ENCODE data around the gene NIBAN1. TPM values are rescaled to one million over a fixed set of nuclear protein-coding genes. Genes with fewer than 3 reads are reported as not detected.

NIBAN1 gene
- total RNA-seq, 1 experiment from 2014 or later: 26.5 TPM

DNA sequence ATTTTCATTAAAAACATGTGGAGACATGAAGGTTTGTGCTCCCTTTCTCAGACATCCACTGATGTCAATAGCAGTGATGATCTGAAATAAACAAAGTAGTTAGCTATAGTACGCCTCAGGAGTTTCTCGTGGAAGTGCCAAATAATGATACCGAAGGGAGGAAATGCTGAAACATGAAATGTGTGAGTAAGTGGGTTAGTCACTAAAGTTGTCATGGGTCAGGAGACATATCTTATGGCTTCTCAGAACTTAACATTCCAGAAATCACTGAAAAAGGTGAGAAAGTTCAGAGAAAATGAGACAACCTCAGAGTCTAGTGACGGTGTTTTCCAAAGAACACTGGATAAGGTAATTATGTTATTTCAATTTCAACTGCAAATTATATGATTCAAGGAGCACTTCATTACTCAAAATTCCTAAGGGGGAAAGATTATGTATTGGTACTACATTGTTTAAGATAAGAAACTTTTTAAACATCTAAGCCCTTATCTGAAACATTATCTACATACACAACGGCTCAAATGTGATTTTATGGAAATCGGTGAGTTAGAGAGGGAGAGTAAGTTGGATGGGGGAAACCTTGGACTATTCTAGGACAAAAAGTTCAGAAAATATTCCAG, 20.6 kb downstream of the NIBAN1 start:
- in situ Hi-C loops (cut with HindIII; ENCODE audit: low pct_unique_long_range_greater_than_20kb, low sequenced_read_pairs): no loop called here
- DNase-seq (ENCODE audit: low read depth): peak; percentile 86

DNA sequence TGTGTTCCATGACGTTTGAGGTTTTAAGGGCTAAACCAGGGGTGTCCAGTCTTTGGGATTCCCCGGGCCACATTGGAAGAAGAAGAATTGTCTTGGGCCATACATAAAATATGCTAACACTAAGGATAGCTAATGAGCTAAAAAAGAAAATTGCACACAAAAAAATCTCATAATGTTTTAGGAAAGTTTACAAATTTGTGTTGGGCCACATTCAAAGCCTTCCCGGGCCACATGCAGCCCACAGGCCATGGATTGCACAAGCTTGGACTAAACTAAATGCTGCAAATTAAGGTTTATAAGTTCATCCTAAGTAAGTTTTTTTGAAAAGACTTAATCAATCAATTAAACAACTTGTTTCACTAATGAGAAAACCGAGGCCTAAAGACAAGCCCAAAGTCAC, 21.9 kb downstream of the NIBAN1 start:
- in situ Hi-C loops (cut with HindIII; ENCODE audit: low pct_unique_long_range_greater_than_20kb, low sequenced_read_pairs): no loop called here
- DNase-seq (ENCODE audit: low read depth): no peak

GRCh38 chr1:184951788-184952187, 22.5 kb downstream of the NIBAN1 start:
- peak; percentile 14 for DNase-seq (ENCODE audit: low read depth)
- in situ Hi-C loops (cut with HindIII; ENCODE audit: low pct_unique_long_range_greater_than_20kb, low sequenced_read_pairs): no loop called here

- in situ Hi-C loops (cut with HindIII; ENCODE audit: low pct_unique_long_range_greater_than_20kb, low sequenced_read_pairs): no loop called here
Measured at GRCh38 chr1:184950906-184951305, 23.4 kb downstream of the NIBAN1 start.

DNA sequence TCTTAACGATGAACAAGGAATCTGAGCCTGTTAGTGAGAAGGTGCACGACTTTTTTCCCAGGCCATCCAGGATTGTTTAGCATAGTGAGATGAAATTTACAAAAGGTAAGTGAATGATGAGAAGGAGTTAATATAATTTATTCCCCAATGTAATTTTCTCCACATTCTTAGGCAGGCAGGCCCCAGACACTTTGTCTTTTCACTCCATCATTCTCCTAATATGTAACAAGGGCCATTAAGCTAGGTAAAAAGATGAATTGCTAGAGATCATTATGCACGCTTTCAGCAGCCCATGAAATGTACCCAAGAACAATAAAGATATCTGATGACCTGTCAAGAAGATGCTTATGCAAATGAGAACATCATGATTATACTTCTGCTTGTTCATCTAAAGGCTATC, 24.1 kb downstream of the NIBAN1 start:
- in situ Hi-C loops (cut with HindIII; ENCODE audit: low pct_unique_long_range_greater_than_20kb, low sequenced_read_pairs): no loop called here
- peak; percentile 78 for DNase-seq (ENCODE audit: low read depth)

More at GRCh38 chr1:184950906-184951305, 23.4 kb downstream of the NIBAN1 start:
- no peak for DNase-seq (ENCODE audit: low read depth)

- no peak for DNase-seq (ENCODE audit: low read depth)
- in situ Hi-C loops (cut with HindIII; ENCODE audit: low pct_unique_long_range_greater_than_20kb, low sequenced_read_pairs): no loop called here
Measured at GRCh38 chr1:184947497-184948256, 26.6 kb downstream of the NIBAN1 start.

DNA sequence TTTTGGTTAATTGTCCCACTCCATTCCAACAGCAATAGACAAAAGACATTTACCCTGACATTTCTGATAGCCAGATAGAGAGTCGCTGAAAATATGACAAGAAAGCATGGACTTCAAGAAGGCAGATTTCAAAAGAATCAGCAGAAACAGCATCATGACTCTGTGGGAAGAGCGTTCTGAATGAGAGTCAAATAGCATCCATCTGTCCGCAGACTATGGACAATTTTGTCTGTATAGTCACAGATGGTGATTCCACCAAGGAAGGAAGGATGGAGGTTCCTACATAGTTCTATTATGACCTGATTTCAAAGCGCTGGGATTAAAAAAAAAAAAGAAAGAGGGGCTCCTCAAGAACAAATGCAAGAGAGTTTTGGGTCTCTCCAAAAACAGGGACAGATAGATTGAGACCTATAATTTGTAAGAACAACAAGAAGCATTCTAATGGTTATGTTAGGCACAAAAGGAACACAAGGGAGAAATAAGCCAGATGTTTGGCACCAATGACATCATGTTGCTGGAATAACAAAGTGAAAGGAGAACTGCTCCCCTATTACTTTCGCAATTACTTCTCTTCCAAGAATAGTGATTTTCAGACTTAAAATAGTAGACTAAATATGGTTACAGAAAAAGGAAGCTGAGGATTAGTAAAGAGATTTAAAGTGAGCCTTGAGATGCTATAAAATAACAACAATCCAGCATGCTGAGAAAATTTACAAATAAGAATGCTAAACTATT, 28.5 kb downstream of the NIBAN1 start:
- DNase-seq (ENCODE audit: low read depth): no peak
- in situ Hi-C loops (cut with HindIII; ENCODE audit: low pct_unique_long_range_greater_than_20kb, low sequenced_read_pairs): no loop called here

GRCh38 chr1:184945029-184945428, 29.3 kb downstream of the NIBAN1 start:
- in situ Hi-C loops (cut with HindIII; ENCODE audit: low pct_unique_long_range_greater_than_20kb, low sequenced_read_pairs): no loop called here
- DNase-seq (ENCODE audit: low read depth): no peak

DNA sequence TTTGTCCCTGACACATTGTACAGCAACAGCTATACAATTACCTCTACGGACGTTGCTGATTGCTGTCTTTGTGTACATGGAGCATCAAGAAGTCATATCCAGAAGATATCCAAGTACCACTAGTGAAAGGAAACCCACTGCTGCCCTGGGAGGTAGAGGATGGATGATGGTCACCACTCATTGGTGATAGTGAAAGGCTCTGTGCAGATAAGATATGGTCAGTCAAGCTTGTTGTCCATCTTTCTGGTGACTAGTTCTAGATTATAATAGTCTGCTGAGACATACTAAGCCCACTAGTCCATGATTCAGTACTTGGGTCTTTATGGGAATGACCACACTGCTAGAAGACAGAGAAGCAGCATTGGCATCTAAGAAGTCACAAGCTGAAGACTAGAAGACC, 30.3 kb downstream of the NIBAN1 start:
- in situ Hi-C loops (cut with HindIII; ENCODE audit: low pct_unique_long_range_greater_than_20kb, low sequenced_read_pairs): no loop called here

DNA sequence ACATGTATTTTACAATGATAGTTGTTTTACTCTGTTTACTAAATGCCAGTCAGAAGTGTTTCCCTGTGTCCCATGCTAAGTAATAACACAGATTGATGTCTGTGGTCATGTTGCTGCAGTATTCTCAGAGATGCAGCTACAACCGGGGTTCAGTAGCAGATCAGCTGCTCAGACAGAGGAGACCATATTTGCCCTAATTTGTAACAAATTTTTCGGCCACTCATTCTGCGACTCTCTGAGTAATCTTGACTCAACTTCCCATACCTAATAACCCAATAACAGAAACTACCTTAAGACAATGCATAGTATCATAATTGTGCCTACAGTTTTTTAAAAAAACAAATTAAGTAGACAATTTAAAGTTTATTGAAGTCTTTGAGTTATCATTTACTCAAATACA, 32.6 kb downstream of the NIBAN1 start:
- in situ Hi-C loops (cut with HindIII; ENCODE audit: low pct_unique_long_range_greater_than_20kb, low sequenced_read_pairs): no loop called here
- DNase-seq (ENCODE audit: low read depth): no peak

More for the DNA sequence above, 30.3 kb downstream of the NIBAN1 start:
- DNase-seq (ENCODE audit: low read depth): no peak

GRCh38 chr1:184941410-184941733, 32.9 kb downstream of the NIBAN1 start:
- in situ Hi-C loops (cut with HindIII; ENCODE audit: low pct_unique_long_range_greater_than_20kb, low sequenced_read_pairs): no loop called here
- no peak for DNase-seq (ENCODE audit: low read depth)

DNA sequence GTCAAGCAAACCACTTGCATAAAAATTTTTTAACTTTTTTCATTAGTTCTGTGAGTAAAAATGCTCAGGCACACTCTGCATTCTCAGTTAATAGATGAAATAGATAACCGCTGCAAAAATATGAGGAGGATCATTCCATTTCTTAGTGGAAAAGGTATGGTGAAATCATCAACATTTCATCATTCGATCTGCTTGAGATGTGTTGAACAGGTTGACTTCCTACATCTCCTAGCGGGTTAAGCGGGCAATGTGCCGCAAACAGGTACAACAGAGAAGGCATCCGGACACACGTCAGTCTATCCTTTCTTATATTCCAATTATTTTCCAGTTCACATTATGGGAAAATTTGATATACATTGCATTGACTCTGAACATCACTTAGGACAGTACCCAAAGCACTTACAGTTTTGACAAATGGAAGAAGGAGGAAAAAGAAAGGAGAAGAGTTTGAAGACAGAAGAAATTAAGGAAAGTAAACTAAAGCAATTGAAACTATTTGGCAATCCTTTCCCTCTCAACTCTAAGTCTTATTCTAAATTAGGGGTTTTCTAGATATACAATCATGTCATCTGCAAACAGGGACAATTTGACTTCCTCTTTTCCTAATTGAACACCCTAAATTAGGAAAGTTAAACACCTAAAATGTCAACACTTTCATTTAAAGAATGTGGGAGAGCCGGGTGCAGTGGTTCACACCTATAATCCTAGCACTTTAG, 33.5 kb downstream of the NIBAN1 start:
- no peak for DNase-seq (ENCODE audit: low read depth)
- in situ Hi-C loops (cut with HindIII; ENCODE audit: low pct_unique_long_range_greater_than_20kb, low sequenced_read_pairs): no loop called here

GRCh38 chr1:184940226-184940625, 34.1 kb downstream of the NIBAN1 start:
- in situ Hi-C loops (cut with HindIII; ENCODE audit: low pct_unique_long_range_greater_than_20kb, low sequenced_read_pairs): no loop called here

GRCh38 chr1:184937729-184938128, 36.6 kb downstream of the NIBAN1 start:
- in situ Hi-C loops (cut with HindIII; ENCODE audit: low pct_unique_long_range_greater_than_20kb, low sequenced_read_pairs): no loop called here
- DNase-seq (ENCODE audit: low read depth): no peak

More at GRCh38 chr1:184940226-184940625, 34.1 kb downstream of the NIBAN1 start:
- no peak for DNase-seq (ENCODE audit: low read depth)

- in situ Hi-C loops (cut with HindIII; ENCODE audit: low pct_unique_long_range_greater_than_20kb, low sequenced_read_pairs): no loop called here
- DNase-seq (ENCODE audit: low read depth): no peak
Measured at GRCh38 chr1:184935920-184936798, 38.1 kb downstream of the NIBAN1 start.

DNA sequence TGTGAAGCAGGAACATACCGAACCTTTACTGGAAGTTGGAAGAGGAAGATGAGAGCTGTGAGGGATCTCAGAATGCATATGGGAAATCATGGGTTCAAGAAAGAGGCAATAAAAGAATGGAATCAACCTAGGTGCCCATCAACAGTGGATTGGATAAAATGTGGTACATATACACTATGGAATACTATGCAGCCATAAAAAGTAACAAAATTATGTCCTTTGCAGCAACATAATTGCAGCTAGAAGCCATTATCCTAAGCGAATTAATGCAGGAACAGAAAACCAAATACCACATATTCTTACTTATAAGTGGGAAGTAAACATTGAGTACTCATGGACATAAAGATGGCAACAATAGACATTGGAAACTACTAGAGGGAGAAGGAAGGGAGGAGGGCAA, 40.4 kb downstream of the NIBAN1 start:
- DNase-seq (ENCODE audit: low read depth): no peak
- in situ Hi-C loops (cut with HindIII; ENCODE audit: low pct_unique_long_range_greater_than_20kb, low sequenced_read_pairs): no loop called here

GRCh38 chr1:184932319-184932718, 42.0 kb downstream of the NIBAN1 start:
- DNase-seq (ENCODE audit: low read depth): no peak
- in situ Hi-C loops (cut with HindIII; ENCODE audit: low pct_unique_long_range_greater_than_20kb, low sequenced_read_pairs): no loop called here

DNA sequence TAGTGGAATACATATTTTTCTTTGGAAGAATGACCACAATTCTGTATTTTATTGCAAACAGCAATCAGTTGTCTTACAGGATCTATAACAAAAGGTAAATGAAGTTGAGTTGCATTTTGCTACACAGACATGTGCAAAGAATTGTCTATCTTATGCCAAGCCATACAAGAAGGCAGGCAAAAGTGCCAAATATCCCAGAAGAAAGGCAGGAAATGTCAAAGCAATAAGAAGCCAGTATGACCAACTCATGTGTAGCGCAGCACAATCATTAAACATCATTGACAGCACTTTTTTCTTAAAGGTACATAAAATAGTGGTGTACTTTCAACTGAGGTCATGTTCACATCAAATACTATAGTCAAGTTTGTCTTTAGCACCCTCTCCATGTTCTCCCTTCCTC, 42.7 kb downstream of the NIBAN1 start:
- in situ Hi-C loops (cut with HindIII; ENCODE audit: low pct_unique_long_range_greater_than_20kb, low sequenced_read_pairs): no loop called here
- no peak for DNase-seq (ENCODE audit: low read depth)

Measured in Caki2 (cell line).